ENCODE results near the gene PDGFC.

GRCh38 chr4:156992943-156993342 is 21.3 kb upstream of the PDGFC start:
- no peak for TF ChIP-seq EP300 (IDR thresholded peaks at IDR 0.05)
- no peak for TF ChIP-seq CTCF (IDR thresholded peaks at IDR 0.05)
- TF ChIP-seq POLR2AphosphoS5 (IDR thresholded peaks at IDR 0.05): no peak
- TF ChIP-seq POLR2A (IDR thresholded peaks at IDR 0.05): no peak

All from stomach (tissue), 4 donors.